GM20000 (cell line): Measurements from ENCODE around the gene EPHA10.

Experiments
- DNase-seq: peaks from one replicate; pipeline ENCODE4 v3.0.0; 2012; ENCODE audit warnings: low spot score
- CTCF ChIP-seq: IDR thresholded peaks from 2 replicates; pipeline ENCODE4 v1.5.1; 2012; ENCODE audit warnings: mild to moderate bottlenecking, control low read depth; ENCODE audit errors: extremely low read depth, missing control alignments

The EPHA10 gene

GRCh38 chr1:37666241-37666867, 98.6 kb downstream of the EPHA10 start:
- no peak for TF ChIP-seq CTCF
- DNase-seq = no peak
